ENCODE data around the gene BCAS3. TPM values are rescaled to one million over a fixed set of nuclear protein-coding genes. Genes with fewer than 3 reads are reported as not detected.

Gene BCAS3
- polyA plus RNA-seq, 1 donor from 2014 or later, result 21.6 TPM

- H3F3A ChIP-seq (ENCODE audit: insufficient read depth, low read length, poor library complexity, severe bottlenecking), result no peaks in the 10 kb centered on the region
- H3K9ac ChIP-seq (ENCODE audit: low read length), result no peak overlapping the region
- H4K20me1 ChIP-seq (ENCODE audit: insufficient read depth), result no peaks in the 10 kb centered on the region
- H3K27me3 ChIP-seq (ENCODE audit: insufficient read depth, low read depth, low read length), result no peaks in the 10 kb centered on the region
- no peak overlapping the region for H3K4me3 ChIP-seq (ENCODE audit: low read length)
- no peak overlapping the region for H3K4me2 ChIP-seq (ENCODE audit: low read length)
- no peaks in the 10 kb centered on the region for H3K9me3 ChIP-seq (ENCODE audit: low read length)
- no peak overlapping the region for H2AFZ ChIP-seq (ENCODE audit: low read depth, low read length)
- H3K36me3 ChIP-seq (ENCODE audit: insufficient read depth, low read length), result no peaks in the 10 kb centered on the region
- H3K27ac ChIP-seq (ENCODE audit: low read length), result no peak overlapping the region
- no peaks in the 10 kb centered on the region for H3K9me2 ChIP-seq (ENCODE audit: insufficient read depth, low read length)
- no peaks in the 10 kb centered on the region for H3K79me2 ChIP-seq (replicated peaks; ENCODE audit: insufficient read depth, low read length)
- TF ChIP-seq SMC3 (conservative IDR thresholded peaks at IDR 0.05; ENCODE audit: poor library complexity) (no peak), CTCF (IDR thresholded peaks at IDR 0.05; ENCODE audit: poor library complexity, severe bottlenecking) (no peak)
These were observed 547.7 kb downstream of the BCAS3 start for GRCh38 chr17:61225178-61225882.

DNA sequence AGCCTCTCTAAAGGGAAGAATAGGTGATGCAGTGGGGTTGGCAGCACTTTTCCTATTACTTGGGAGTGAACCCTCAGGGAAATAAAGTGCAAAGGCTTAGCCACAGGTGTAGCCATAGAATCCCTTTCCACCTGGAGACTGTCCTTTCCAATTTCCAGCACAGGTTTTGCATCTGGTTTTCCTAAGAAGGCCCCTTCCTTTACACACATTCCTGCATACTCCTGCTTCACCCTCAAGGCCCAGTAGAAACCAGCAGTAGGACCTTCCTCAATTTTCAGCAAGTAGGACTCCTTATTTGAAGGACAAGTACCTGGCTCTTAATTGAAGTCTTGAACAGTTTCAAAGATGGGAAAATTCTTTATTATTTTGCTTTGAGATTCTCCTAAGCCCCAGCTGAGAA, 550.2 kb downstream of the BCAS3 start:
- H4K20me1 ChIP-seq (ENCODE audit: insufficient read depth), result no peaks in the 10 kb centered on the region
- no peak overlapping the region for H2AFZ ChIP-seq (ENCODE audit: low read depth, low read length)
- no peaks in the 10 kb centered on the region for H3K9me3 ChIP-seq (ENCODE audit: low read length)
- no peaks in the 10 kb centered on the region for H3K27me3 ChIP-seq (ENCODE audit: insufficient read depth, low read depth, low read length)
- no peak overlapping the region for H3K9ac ChIP-seq (ENCODE audit: low read length)
- H3K9me2 ChIP-seq (ENCODE audit: insufficient read depth, low read length), result no peaks in the 10 kb centered on the region
- H3K79me2 ChIP-seq (replicated peaks; ENCODE audit: insufficient read depth, low read length), result no peaks in the 10 kb centered on the region
- H3K4me3 ChIP-seq (ENCODE audit: low read length), result no peak overlapping the region
- H3K36me3 ChIP-seq (ENCODE audit: insufficient read depth, low read length), result no peaks in the 10 kb centered on the region
- no peaks in the 10 kb centered on the region for H3F3A ChIP-seq (ENCODE audit: insufficient read depth, low read length, poor library complexity, severe bottlenecking)
- no peak for TF ChIP-seq TAF1 (IDR thresholded peaks at IDR 0.05; ENCODE audit: low read depth)
- TF ChIP-seq SMC3 (conservative IDR thresholded peaks at IDR 0.05; ENCODE audit: poor library complexity), result no peak
- TF ChIP-seq CTCF (IDR thresholded peaks at IDR 0.05; ENCODE audit: poor library complexity, severe bottlenecking), result no peak
- no peak for TF ChIP-seq REST (IDR thresholded peaks at IDR 0.05; ENCODE audit: borderline replicate concordance)
- no peak for TF ChIP-seq MXI1 (conservative IDR thresholded peaks at IDR 0.05; ENCODE audit: poor library complexity, severe bottlenecking)
- TF ChIP-seq POLR2AphosphoS5 (IDR thresholded peaks at IDR 0.05), result no peak
- no peak for TF ChIP-seq EZH2 (IDR thresholded peaks at IDR 0.05; ENCODE audit: borderline replicate concordance, insufficient read depth, low read length, poor library complexity, severe bottlenecking)
- no peak for TF ChIP-seq EP300 (conservative IDR thresholded peaks at IDR 0.05; ENCODE audit: poor library complexity, severe bottlenecking)
- TF ChIP-seq RAD21 (conservative IDR thresholded peaks at IDR 0.05), result no peak
- H3K4me2 ChIP-seq (ENCODE audit: low read length), result no peak overlapping the region
- no peak overlapping the region for H3K27ac ChIP-seq (ENCODE audit: low read length)
